ENCODE results near the gene MYOD1.

The MYOD1 gene
- long read RNA-seq, result 0 reads

DNA sequence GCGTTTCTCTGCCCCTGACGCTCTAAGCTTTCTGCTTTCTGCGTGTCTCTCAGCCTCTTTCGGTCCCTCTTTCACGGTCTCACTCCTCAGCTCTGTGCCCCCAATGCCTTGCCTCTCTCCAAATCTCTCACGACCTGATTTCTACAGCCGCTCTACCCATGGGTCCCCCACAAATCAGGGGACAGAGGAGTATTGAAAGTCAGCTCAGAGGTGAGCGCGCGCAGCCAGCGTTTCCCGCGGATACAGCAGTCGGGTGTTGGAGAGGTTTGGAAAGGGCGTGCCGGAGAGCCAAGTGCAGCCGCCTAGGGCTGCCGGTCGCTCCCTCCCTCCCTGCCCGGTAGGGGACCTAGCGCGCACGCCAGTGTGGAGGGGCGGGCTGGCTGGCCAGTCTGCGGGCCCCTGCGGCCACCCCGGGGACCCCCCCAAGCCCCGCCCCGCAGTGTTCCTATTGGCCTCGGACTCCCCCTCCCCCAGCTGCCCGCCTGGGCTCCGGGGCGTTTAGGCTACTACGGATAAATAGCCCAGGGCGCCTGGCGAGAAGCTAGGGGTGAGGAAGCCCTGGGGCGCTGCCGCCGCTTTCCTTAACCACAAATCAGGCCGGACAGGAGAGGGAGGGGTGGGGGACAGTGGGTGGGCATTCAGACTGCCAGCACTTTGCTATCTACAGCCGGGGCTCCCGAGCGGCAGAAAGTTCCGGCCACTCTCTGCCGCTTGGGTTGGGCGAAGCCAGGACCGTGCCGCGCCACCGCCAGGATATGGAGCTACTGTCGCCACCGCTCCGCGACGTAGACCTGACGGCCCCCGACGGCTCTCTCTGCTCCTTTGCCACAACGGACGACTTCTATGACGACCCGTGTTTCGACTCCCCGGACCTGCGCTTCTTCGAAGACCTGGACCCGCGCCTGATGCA, at the start of gene MYOD1:
MYOD1 (plus strand) TSS at position 544 of the 910 bp plus-strand sequence; CDS start at position 756, 212 bp downstream.
- TF ChIP-seq, protein P1, sequence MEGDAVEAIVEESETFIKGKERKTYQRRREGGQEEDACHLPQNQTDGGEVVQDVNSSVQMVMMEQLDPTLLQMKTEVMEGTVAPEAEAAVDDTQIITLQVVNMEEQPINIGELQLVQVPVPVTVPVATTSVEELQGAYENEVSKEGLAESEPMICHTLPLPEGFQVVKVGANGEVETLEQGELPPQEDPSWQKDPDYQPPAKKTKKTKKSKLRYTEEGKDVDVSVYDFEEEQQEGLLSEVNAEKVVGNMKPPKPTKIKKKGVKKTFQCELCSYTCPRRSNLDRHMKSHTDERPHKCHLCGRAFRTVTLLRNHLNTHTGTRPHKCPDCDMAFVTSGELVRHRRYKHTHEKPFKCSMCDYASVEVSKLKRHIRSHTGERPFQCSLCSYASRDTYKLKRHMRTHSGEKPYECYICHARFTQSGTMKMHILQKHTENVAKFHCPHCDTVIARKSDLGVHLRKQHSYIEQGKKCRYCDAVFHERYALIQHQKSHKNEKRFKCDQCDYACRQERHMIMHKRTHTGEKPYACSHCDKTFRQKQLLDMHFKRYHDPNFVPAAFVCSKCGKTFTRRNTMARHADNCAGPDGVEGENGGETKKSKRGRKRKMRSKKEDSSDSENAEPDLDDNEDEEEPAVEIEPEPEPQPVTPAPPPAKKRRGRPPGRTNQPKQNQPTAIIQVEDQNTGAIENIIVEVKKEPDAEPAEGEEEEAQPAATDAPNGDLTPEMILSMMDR (IDR thresholded peaks at IDR 0.05; ENCODE audit: insufficient read depth, low read length), result no peak
- TF ChIP-seq GABPA (IDR thresholded peaks at IDR 0.05; ENCODE audit: low read depth) (no peak), SPI1 (IDR thresholded peaks at IDR 0.05; ENCODE audit: borderline replicate concordance, low read depth) (no peak), POLR2AphosphoS5 (IDR thresholded peaks at IDR 0.05; ENCODE audit: low read depth) (no peak)
- TF ChIP-seq, protein P2, sequence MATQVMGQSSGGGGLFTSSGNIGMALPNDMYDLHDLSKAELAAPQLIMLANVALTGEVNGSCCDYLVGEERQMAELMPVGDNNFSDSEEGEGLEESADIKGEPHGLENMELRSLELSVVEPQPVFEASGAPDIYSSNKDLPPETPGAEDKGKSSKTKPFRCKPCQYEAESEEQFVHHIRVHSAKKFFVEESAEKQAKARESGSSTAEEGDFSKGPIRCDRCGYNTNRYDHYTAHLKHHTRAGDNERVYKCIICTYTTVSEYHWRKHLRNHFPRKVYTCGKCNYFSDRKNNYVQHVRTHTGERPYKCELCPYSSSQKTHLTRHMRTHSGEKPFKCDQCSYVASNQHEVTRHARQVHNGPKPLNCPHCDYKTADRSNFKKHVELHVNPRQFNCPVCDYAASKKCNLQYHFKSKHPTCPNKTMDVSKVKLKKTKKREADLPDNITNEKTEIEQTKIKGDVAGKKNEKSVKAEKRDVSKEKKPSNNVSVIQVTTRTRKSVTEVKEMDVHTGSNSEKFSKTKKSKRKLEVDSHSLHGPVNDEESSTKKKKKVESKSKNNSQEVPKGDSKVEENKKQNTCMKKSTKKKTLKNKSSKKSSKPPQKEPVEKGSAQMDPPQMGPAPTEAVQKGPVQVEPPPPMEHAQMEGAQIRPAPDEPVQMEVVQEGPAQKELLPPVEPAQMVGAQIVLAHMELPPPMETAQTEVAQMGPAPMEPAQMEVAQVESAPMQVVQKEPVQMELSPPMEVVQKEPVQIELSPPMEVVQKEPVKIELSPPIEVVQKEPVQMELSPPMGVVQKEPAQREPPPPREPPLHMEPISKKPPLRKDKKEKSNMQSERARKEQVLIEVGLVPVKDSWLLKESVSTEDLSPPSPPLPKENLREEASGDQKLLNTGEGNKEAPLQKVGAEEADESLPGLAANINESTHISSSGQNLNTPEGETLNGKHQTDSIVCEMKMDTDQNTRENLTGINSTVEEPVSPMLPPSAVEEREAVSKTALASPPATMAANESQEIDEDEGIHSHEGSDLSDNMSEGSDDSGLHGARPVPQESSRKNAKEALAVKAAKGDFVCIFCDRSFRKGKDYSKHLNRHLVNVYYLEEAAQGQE (IDR thresholded peaks at IDR 0.05; ENCODE audit: insufficient replicate concordance, low read depth), result no peak
- H3K4me3 ChIP-seq (replicated peaks; ENCODE audit: insufficient read depth, low read length), result no peak within 1 kb of the TSS
- H3K27ac ChIP-seq (replicated peaks), result no peak within 1 kb of the TSS
- no peak for DNase-seq (ENCODE audit: low read depth in 1 of 2, low spot score in 1 of 2)
- H3K27me3 ChIP-seq (ENCODE audit: insufficient read depth, poor library complexity, severe bottlenecking), result peaks cover 53% of the 10 kb centered on the region

DNA sequence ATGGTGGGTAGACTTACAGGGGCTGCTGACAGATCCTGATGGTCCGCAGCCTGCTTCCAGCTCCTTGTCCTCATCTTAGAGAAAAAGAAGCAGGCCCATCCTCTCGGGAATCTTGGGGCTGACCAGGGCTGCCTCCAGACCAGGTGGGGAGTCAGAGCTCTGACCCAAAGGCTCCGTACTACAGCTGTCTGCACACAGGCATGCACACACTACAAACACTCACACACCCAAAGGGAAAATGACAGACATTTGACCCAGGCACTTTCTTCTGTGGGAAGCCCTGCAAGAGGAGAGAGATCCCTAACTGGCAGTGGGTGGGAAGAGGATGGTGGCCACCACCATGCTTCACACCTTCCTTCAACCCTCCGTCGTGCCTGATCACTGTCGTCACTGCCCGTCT, 46.9 kb upstream of the MYOD1 start:
- Histone ChIP-seq H3K4me3 (replicated peaks; ENCODE audit: insufficient read depth, low read length) (no peak overlapping the region), H3K27ac (replicated peaks) (no peak overlapping the region), H3K27me3 (ENCODE audit: insufficient read depth, poor library complexity, severe bottlenecking) (peaks cover 3% of the 10 kb centered on the region)
- no peak for DNase-seq (ENCODE audit: low read depth in 1 of 2, low spot score in 1 of 2)
- no peak for TF ChIP-seq GABPA (IDR thresholded peaks at IDR 0.05; ENCODE audit: low read depth)
- no peak for TF ChIP-seq POLR2AphosphoS5 (IDR thresholded peaks at IDR 0.05; ENCODE audit: low read depth)
- TF ChIP-seq, protein P2 (IDR thresholded peaks at IDR 0.05; ENCODE audit: insufficient replicate concordance, low read depth), result no peak
- TF ChIP-seq, protein P1 (IDR thresholded peaks at IDR 0.05; ENCODE audit: insufficient read depth, low read length), result no peak
- no peak for TF ChIP-seq SPI1 (IDR thresholded peaks at IDR 0.05; ENCODE audit: borderline replicate concordance, low read depth)

DNA sequence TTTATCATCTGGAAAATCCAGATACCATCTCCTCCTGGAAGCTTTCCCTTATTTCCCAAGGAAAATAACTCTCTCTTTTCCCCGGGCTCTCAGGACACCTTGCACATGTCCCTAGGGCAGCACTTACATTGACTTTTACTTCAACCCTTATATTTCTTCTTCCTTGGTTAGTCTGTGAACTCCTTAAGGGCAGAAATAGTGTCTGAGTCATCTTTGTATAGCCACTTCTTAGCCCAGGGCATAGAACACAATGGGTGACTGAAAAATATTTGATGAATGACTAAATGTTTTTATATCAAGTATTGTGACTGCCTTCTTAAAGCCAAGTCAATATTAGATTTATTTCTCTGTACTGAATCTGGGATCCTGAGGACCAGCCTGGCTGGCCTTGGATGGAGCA, 45.4 kb upstream of the MYOD1 start:
- TF ChIP-seq, protein P2 (IDR thresholded peaks at IDR 0.05; ENCODE audit: insufficient replicate concordance, low read depth), result no peak
- TF ChIP-seq SPI1 (IDR thresholded peaks at IDR 0.05; ENCODE audit: borderline replicate concordance, low read depth), result no peak
- TF ChIP-seq POLR2AphosphoS5 (IDR thresholded peaks at IDR 0.05; ENCODE audit: low read depth), result no peak
- no peak for TF ChIP-seq GABPA (IDR thresholded peaks at IDR 0.05; ENCODE audit: low read depth)
- TF ChIP-seq, protein P1 (IDR thresholded peaks at IDR 0.05; ENCODE audit: insufficient read depth, low read length), result no peak

More for the DNA sequence above, 45.4 kb upstream of the MYOD1 start:
- no peak overlapping the region for H3K27ac ChIP-seq (replicated peaks)
- no peak for DNase-seq (ENCODE audit: low read depth in 1 of 2, low spot score in 1 of 2)
- H3K27me3 ChIP-seq (ENCODE audit: insufficient read depth, poor library complexity, severe bottlenecking), result peaks cover 3% of the 10 kb centered on the region
- no peak overlapping the region for H3K4me3 ChIP-seq (replicated peaks; ENCODE audit: insufficient read depth, low read length)
